ENCODE measurements around the gene NTHL1. TPM values are rescaled to one million over a fixed set of nuclear protein-coding genes. Genes with fewer than 3 reads are reported as not detected.

The NTHL1 gene
- total and polyA plus RNA-seq, 2 donors (not counting 3 experiments of a cell fraction or from before 2014, with no cell fraction given), result 39.8 to 65.8 TPM

DNA sequence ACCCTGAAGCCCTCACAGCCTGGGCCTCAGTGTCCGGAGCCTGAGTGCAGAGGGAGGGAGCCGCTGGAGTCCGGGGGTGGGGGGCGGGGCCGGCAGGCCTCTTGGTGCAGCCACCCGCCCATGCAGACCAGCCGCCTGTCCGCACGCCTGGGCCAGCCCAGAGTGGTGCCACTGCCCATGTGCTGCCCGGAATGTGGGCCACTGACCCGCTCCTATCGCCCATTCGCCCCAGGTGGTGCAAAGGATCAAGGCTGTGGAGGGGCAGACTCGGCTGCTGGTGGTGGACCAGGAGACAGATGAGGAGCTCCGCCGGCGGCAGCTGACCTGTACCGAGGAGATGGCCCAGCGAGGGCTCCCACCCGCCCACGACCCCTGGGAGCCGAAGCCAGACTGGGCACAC is 18.3 kb downstream of the NTHL1 start:
- Histone ChIP-seq H3K27ac (ENCODE audit: insufficient read depth, low read depth, low read length) (no peak overlapping the region), H4K20me1 (replicated peaks; ENCODE audit: control insufficient read depth, extremely low read depth, insufficient read depth, low read length) (no peaks in the 10 kb centered on the region), H3K9me3 (replicated peaks; ENCODE audit: control insufficient read depth, insufficient read depth, low read length) (no peaks in the 10 kb centered on the region), H3K27me3 (ENCODE audit: control insufficient read depth in 2 of 2, insufficient read depth in 2 of 2, low read length in 2 of 2) (no peaks in the 10 kb centered on the region), H3K79me2 (ENCODE audit: control insufficient read depth, insufficient read depth, low read length) (peaks cover 19% of the 10 kb centered on the region), H2AFZ (ENCODE audit: low read depth, low read length) (no peak overlapping the region), H3K9ac (replicated peaks; ENCODE audit: extremely low read depth, insufficient read depth, low read length) (no peak overlapping the region), H3K9me1 (replicated peaks; ENCODE audit: control insufficient read depth, extremely low read depth, insufficient read depth, low read length) (no peaks in the 10 kb centered on the region), H3K4me2 (ENCODE audit: insufficient read depth, low read length) (no peak overlapping the region), H3K4me1 (ENCODE audit: control insufficient read depth, extremely low read depth, insufficient read depth, low read length) (peaks cover 42% of the 10 kb centered on the region), H3K36me3 (ENCODE audit: control insufficient read depth in 2 of 2, extremely low read depth in 1 of 2, insufficient read depth in 2 of 2, low read length in 2 of 2) (no peaks in the 10 kb centered on the region), H3K4me3 (replicated peaks in 1 of 3; ENCODE audit: insufficient read depth in 1 of 3, low read depth in 1 of 3, low read length in 3 of 3) (no peak overlapping the region)
- no TSS peak for BruUV-seq (replicated peaks)
- TF ChIP-seq POLR2A (IDR thresholded peaks at IDR 0.05; ENCODE audit: low read depth, low read length) (no peak), FOS (IDR thresholded peaks at IDR 0.05; ENCODE audit: borderline replicate concordance, insufficient read depth, low read length) (no peak), POLR2AphosphoS5 (IDR thresholded peaks at IDR 0.05; ENCODE audit: insufficient read depth, low read depth, low read length) (no peak), GATA2 (IDR thresholded peaks at IDR 0.05; ENCODE audit: insufficient read depth, insufficient read length, low read depth, low read length) (no peak), EZH2 (IDR thresholded peaks at IDR 0.05; ENCODE audit: borderline replicate concordance, low read depth, low read length, severe bottlenecking) (no peak), MYC (IDR thresholded peaks at IDR 0.05; ENCODE audit: low read depth, low read length) (no peak), JUN (IDR thresholded peaks at IDR 0.05; ENCODE audit: borderline replicate concordance, insufficient read depth, insufficient read length, low read depth) (no peak)
- TF ChIP-seq, protein P1, sequence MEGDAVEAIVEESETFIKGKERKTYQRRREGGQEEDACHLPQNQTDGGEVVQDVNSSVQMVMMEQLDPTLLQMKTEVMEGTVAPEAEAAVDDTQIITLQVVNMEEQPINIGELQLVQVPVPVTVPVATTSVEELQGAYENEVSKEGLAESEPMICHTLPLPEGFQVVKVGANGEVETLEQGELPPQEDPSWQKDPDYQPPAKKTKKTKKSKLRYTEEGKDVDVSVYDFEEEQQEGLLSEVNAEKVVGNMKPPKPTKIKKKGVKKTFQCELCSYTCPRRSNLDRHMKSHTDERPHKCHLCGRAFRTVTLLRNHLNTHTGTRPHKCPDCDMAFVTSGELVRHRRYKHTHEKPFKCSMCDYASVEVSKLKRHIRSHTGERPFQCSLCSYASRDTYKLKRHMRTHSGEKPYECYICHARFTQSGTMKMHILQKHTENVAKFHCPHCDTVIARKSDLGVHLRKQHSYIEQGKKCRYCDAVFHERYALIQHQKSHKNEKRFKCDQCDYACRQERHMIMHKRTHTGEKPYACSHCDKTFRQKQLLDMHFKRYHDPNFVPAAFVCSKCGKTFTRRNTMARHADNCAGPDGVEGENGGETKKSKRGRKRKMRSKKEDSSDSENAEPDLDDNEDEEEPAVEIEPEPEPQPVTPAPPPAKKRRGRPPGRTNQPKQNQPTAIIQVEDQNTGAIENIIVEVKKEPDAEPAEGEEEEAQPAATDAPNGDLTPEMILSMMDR (IDR thresholded peaks at IDR 0.05; ENCODE audit: extremely low read depth in 1 of 2, insufficient read depth in 1 of 2, low read depth in 1 of 2, low read length in 2 of 2), result no peak
- DNase-seq (ENCODE audit: low read depth, low spot score), result no peak
- ChIA-PET POLR2A (no interaction called here), CTCF (no interaction called here)
- no peak for FAIRE-seq
- dilution Hi-C loops (cut with MboI; ENCODE audit: extremely low pct_ligation_motif_present, low sequenced_read_pairs) (loop anchor here (25.0 kb wide), 1 partner anchor 133 kb away; the partner anchor contains the start of gene TRAF7), intact Hi-C loops (cut with micrococcal nuclease) (no loop called here)

All from endothelial cell of umbilical vein (primary cell).